ENCODE measurements around the gene MPG. TPM values are rescaled to one million over a fixed set of nuclear protein-coding genes. Genes with fewer than 3 reads are reported as not detected.

The MPG gene
- polyA plus RNA-seq, 2 of the 4 experiments (the other 2 are of a cell fraction), result 25.5 to 54.3 TPM

DNA sequence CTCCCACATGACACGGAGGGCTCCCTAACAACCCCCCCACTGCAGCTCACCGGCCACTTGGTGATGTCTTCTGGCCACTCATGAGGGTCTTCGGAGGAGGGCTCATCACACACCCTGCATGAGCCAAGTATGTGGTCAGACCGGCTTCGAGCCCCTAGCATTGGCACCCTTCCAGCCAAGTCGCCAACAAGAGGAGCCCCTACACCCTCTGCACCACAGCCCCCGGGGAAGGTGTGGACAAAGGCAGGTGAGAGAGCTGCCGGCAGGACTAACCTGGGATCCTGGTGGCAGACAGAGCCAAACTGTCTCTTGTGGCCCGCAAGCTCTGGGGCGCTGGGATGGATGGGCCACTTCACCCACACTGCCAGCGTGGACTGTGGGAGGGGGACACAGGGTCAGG lies 17.9 kb upstream of the MPG start:
- FAIRE-seq (no peak), ATAC-seq (no peak), DNase-seq (ENCODE audit: low read depth in 1 of 2, low spot score in 1 of 2) (no peak)
- CTCF ChIA-PET, result interaction anchor here (1.2 to 25.2 kb wide), 5 partner anchors 9 to 302 kb away, joined by 3 to 718 read pairs (median 4); partner anchors contain the start of genes MPG and RHBDF1
- POLR2A ChIA-PET, result no interaction called here
- Histone ChIP-seq H3K9me3 (no peaks in the 10 kb centered on the region), H3K4me2 (no peak overlapping the region), H3K27ac (no peak overlapping the region), H3K4me1 (no peaks in the 10 kb centered on the region), H3K4me3 (no peak overlapping the region)
- WGBS (ENCODE audit: missing lambda C conversion rate), result 87% methylated on average over 5 of the region's 11 CpGs
- TF ChIP-seq GATA3 (IDR thresholded peaks at IDR 0.05; ENCODE audit: borderline replicate concordance), result no peak
- TF ChIP-seq TFCP2L1 (CRISPR knock-in tag; IDR thresholded peaks at IDR 0.05), result no peak
- TF ChIP-seq, protein P1, sequence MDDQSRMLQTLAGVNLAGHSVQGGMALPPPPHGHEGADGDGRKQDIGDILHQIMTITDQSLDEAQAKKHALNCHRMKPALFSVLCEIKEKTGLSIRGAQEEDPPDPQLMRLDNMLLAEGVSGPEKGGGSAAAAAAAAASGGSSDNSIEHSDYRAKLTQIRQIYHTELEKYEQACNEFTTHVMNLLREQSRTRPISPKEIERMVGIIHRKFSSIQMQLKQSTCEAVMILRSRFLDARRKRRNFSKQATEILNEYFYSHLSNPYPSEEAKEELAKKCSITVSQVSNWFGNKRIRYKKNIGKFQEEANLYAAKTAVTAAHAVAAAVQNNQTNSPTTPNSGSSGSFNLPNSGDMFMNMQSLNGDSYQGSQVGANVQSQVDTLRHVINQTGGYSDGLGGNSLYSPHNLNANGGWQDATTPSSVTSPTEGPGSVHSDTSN (IDR thresholded peaks at IDR 0.05), result no peak
- TF ChIP-seq BHLHE40 (IDR thresholded peaks at IDR 0.05; ENCODE audit: low read depth, low read length), result no peak
- no peak for TF ChIP-seq MYC (IDR thresholded peaks at IDR 0.05; ENCODE audit: borderline replicate concordance, low read length)
- TF ChIP-seq POLR2A (IDR thresholded peaks at IDR 0.05; ENCODE audit: low read length), result no peak
- no peak for TF ChIP-seq ESRRA (IDR thresholded peaks at IDR 0.05; ENCODE audit: borderline replicate concordance, low read length)
- no peak for TF ChIP-seq ZSCAN20 (CRISPR knock-in tag; IDR thresholded peaks at IDR 0.05)
- TF ChIP-seq CHD2 (IDR thresholded peaks at IDR 0.05; ENCODE audit: low read length, partially characterized antibody), result no peak
- TF ChIP-seq, protein P2, sequence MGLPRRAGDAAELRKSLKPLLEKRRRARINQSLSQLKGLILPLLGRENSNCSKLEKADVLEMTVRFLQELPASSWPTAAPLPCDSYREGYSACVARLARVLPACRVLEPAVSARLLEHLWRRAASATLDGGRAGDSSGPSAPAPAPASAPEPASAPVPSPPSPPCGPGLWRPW (IDR thresholded peaks at IDR 0.05), result no peak
- TF ChIP-seq ZNF302 (CRISPR knock-in tag; IDR thresholded peaks at IDR 0.05), result no peak
- TF ChIP-seq MAZ (IDR thresholded peaks at IDR 0.05; ENCODE audit: borderline replicate concordance, low read depth, low read length), result no peak
- no peak for TF ChIP-seq EHF (CRISPR knock-in tag; IDR thresholded peaks at IDR 0.05)
- no peak for TF ChIP-seq HOXA7 (CRISPR knock-in tag; IDR thresholded peaks at IDR 0.05)
- no peak for TF ChIP-seq SMC3 (IDR thresholded peaks at IDR 0.05)
- TF ChIP-seq CBX8 (IDR thresholded peaks at IDR 0.05), result no peak
- TF ChIP-seq RARB (CRISPR knock-in tag; IDR thresholded peaks at IDR 0.05), result no peak

DNA sequence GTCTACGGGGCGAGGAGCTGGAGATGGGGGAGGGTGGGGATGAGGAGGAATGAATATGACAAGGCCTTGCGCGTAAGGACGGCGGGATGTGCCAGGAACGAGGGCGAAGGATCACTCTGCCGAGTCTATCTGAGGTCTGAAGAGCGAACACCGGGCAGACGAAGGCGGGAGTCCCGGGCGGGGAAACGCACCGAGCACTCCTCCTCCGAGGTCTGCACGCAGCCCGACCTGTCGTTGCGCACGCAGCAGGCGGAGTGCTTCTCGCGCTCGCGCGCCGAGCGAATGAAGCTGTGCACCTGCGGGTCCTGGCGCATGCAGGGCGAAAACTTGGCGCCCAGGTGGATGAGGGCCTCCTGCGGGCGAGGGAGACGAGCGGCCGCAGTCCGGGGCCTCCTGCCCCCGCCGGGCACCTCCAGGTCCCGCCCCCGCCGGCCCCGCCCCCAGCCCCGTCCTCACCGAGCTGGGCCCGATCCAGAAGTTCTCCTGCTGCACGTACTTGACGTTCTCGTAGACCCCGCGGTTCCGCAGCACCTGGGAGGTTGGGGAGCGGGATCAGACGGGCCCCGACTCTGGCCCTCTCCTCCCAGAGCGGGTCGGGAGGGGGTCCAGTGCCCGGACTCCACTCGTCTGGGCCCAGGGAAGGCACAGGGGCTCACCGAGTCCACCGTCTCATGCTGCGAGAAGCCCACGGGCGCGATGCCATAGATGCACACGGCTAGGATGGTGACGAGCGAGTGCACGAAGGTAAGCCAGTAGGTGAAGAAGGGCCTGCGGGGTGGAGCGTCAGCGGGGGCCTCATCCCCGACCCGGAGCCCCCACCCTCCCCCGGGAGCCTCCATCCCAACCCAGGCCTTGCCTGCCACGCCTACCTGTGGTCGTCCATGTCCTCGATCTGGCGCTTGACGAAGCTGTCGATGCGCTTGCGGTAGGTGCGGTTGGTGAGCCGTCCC lies 16.8 kb upstream of the MPG start:
- Histone ChIP-seq H3K27ac (no peak overlapping the region), H3K9me3 (no peaks in the 10 kb centered on the region), H3K4me1 (no peaks in the 10 kb centered on the region; the same call in 2 of the 3 replicates), H3K4me3 (no peak overlapping the region), H3K4me2 (no peak overlapping the region)
- TF ChIP-seq CHD2 (IDR thresholded peaks at IDR 0.05; ENCODE audit: low read length, partially characterized antibody) (no peak), KDM1A (IDR thresholded peaks at IDR 0.05; ENCODE audit: low read depth) (no peak), ZSCAN20 (CRISPR knock-in tag; IDR thresholded peaks at IDR 0.05) (no peak), RFX5 (IDR thresholded peaks at IDR 0.05) (no peak)
- TF ChIP-seq, protein P3, sequence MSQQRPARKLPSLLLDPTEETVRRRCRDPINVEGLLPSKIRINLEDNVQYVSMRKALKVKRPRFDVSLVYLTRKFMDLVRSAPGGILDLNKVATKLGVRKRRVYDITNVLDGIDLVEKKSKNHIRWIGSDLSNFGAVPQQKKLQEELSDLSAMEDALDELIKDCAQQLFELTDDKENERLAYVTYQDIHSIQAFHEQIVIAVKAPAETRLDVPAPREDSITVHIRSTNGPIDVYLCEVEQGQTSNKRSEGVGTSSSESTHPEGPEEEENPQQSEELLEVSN (IDR thresholded peaks at IDR 0.05; ENCODE audit: borderline replicate concordance, low read depth), result no peak
- TF ChIP-seq, protein P4, sequence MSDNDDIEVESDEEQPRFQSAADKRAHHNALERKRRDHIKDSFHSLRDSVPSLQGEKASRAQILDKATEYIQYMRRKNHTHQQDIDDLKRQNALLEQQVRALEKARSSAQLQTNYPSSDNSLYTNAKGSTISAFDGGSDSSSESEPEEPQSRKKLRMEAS (IDR thresholded peaks at IDR 0.05), result no peak
- no peak for DNase-seq (ENCODE audit: low read depth in 1 of 2, low spot score in 1 of 2)
- ChIA-PET CTCF (interaction anchor here (1.3 to 25.2 kb wide), 4 partner anchors 8 to 300 kb away, joined by 4 to 718 read pairs (median 43); partner anchors contain the start of genes MPG, POLR3K, RHBDF1 and SNRNP25), POLR2A (no interaction called here)
- 95% methylated on average over 61 of the region's 89 CpGs for WGBS (ENCODE audit: missing lambda C conversion rate)
- no peak for FAIRE-seq
- no peak for ATAC-seq

DNA sequence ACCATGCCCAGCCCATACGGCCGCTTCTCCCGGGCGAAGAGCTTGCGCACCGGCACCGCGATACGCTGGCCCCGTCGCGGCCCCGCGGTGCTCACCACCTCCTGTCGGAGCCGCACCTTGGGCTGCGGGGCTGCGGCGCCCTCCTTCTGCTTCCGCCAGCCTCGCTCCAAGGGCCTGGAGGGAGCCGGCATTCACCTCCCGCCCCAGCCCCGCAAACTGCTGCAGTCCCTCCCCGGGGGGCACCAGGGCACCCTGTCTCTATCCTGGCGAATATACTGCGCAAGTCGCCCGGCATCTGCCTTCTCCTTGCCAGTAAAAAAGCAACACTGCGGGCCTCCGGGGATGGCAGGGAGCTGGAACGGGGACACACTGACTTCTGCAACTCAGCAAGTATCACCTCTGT lies 16.1 kb upstream of the MPG start:
- WGBS (ENCODE audit: missing lambda C conversion rate), result 98% methylated on average over 30 of the region's 32 CpGs
- Histone ChIP-seq H3K4me1 (no peaks in the 10 kb centered on the region; the same call in 2 of the 3 replicates), H3K4me2 (no peak overlapping the region), H3K27ac (no peak overlapping the region), H3K9me3 (no peaks in the 10 kb centered on the region), H3K4me3 (no peak overlapping the region)
- no peak for ATAC-seq
- no peak for FAIRE-seq
- ChIA-PET CTCF (interaction anchor here (1.0 to 25.2 kb wide), 7 partner anchors 9 to 300 kb away, joined by 3 to 718 read pairs (median 72); partner anchors contain the start of genes HBQ1, MPG, POLR3K and RHBDF1), POLR2A (no interaction called here)
- DNase-seq (ENCODE audit: low read depth in 1 of 2, low spot score in 1 of 2), result no peak
- no peak for TF ChIP-seq ZSCAN20 (CRISPR knock-in tag; IDR thresholded peaks at IDR 0.05)
- no peak for TF ChIP-seq HOXA7 (CRISPR knock-in tag; IDR thresholded peaks at IDR 0.05)
- no peak for TF ChIP-seq RARB (CRISPR knock-in tag; IDR thresholded peaks at IDR 0.05)
- TF ChIP-seq NFE2L2 (conservative IDR thresholded peaks at IDR 0.05; ENCODE audit: low read length), result no peak
- TF ChIP-seq MAFK (IDR thresholded peaks at IDR 0.05; ENCODE audit: partially characterized antibody), result no peak
- no peak for TF ChIP-seq EHMT2 (IDR thresholded peaks at IDR 0.05; ENCODE audit: low read depth)
